Measurements from ENCODE around the gene FIBCD1. TPM values are rescaled to one million over a fixed set of nuclear protein-coding genes. Genes with fewer than 3 reads are reported as not detected.

Gene FIBCD1
- total RNA-seq, 1 donor from 2014 or later, result 0.29 TPM

DNA sequence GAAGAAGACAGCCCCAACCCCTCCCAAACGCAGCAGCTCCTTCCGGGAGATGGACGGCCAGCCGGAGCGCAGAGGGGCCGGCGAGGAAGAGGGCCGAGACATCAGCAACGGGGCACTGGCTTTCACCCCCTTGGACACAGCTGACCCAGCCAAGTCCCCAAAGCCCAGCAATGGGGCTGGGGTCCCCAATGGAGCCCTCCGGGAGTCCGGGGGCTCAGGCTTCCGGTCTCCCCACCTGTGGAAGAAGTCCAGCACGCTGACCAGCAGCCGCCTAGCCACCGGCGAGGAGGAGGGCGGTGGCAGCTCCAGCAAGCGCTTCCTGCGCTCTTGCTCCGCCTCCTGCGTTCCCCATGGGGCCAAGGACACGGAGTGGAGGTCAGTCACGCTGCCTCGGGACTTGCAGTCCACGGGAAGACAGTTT lies 54.9 kb downstream of the FIBCD1 start:
- TF ChIP-seq, protein P1, sequence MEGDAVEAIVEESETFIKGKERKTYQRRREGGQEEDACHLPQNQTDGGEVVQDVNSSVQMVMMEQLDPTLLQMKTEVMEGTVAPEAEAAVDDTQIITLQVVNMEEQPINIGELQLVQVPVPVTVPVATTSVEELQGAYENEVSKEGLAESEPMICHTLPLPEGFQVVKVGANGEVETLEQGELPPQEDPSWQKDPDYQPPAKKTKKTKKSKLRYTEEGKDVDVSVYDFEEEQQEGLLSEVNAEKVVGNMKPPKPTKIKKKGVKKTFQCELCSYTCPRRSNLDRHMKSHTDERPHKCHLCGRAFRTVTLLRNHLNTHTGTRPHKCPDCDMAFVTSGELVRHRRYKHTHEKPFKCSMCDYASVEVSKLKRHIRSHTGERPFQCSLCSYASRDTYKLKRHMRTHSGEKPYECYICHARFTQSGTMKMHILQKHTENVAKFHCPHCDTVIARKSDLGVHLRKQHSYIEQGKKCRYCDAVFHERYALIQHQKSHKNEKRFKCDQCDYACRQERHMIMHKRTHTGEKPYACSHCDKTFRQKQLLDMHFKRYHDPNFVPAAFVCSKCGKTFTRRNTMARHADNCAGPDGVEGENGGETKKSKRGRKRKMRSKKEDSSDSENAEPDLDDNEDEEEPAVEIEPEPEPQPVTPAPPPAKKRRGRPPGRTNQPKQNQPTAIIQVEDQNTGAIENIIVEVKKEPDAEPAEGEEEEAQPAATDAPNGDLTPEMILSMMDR (conservative IDR thresholded peaks at IDR 0.05; ENCODE audit: low read depth, low read length), result no peak
- DNase-seq (ENCODE audit: low read depth), result no peak
- no peak overlapping the region for H3K4me3 ChIP-seq (ENCODE audit: low read depth, low read length)

DNA sequence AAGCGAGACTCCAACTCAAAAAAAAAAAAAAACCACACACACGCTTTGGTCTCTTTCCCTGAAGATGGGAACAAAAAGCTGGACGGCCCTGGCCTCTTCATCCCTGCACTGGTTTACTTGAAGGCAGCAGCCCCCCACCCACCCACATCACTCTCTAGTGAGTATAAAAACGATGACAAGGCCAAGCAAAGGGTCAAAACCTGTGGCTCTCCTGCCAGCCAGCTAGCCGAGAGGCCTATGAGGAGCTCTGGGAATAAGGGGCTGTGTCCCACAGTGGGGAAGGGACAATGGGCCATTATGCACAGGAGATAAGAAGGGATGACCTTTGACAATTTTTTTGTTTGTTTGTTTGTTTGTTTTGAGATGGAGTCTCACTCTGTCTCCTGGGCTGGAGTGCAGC lies 55.6 kb downstream of the FIBCD1 start:
- no peak overlapping the region for H3K4me3 ChIP-seq (ENCODE audit: low read depth, low read length)
- TF ChIP-seq, protein P1 (conservative IDR thresholded peaks at IDR 0.05; ENCODE audit: low read depth, low read length), result no peak
- no peak for DNase-seq (ENCODE audit: low read depth)

DNA sequence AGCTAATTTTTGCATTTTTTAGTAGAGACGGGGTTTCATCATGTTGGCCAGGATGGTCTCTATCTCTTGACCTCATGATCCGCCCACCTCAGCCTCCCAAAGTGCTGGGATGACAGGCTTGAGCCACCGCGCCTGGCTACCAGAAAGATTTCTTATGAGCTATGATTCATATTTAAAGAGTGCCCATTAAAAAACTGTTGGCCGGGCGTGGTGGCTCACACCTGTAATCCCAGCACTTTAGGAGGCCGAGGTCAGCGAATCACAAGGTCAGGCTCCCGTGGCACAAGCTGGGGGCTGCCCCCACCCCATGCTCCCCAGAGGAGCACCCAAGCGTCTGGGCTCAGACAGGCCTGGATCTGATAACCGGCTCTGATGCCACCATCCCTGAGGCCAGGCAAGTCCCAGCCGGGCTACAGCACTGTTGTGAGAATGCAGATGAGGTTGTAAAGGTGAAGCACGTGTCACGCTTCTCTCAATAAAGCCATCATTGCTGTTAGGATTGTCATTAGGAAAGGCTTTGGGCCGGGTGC lies 56.3 kb downstream of the FIBCD1 start:
- no peak overlapping the region for H3K4me3 ChIP-seq (ENCODE audit: low read depth, low read length)
- TF ChIP-seq, protein P1 (conservative IDR thresholded peaks at IDR 0.05; ENCODE audit: low read depth, low read length), result no peak

DNA sequence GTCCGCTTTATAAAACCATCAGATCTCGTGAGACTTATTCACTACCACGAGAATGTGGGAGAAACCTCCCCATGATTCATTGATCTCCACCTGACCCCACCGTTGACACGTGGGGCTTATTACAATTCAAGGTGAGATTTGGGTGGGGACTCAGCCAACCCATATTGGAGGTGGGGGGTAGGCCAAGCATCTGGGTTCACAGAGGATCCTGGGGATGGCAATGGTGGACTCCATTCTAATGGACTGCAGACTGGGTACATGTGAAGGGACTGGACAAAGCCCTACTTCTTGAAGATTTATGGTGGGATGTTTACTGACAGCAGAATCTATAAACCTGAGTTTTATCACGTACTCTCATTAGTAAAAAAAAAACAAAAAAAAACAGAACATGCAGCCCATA lies 57.5 kb downstream of the FIBCD1 start:
- no peak for DNase-seq (ENCODE audit: low read depth)
- H3K4me3 ChIP-seq (ENCODE audit: low read depth, low read length), result no peak overlapping the region
- TF ChIP-seq, protein P1 (conservative IDR thresholded peaks at IDR 0.05; ENCODE audit: low read depth, low read length), result no peak

More for the DNA sequence above, 56.3 kb downstream of the FIBCD1 start:
- DNase-seq (ENCODE audit: low read depth), result no peak

DNA sequence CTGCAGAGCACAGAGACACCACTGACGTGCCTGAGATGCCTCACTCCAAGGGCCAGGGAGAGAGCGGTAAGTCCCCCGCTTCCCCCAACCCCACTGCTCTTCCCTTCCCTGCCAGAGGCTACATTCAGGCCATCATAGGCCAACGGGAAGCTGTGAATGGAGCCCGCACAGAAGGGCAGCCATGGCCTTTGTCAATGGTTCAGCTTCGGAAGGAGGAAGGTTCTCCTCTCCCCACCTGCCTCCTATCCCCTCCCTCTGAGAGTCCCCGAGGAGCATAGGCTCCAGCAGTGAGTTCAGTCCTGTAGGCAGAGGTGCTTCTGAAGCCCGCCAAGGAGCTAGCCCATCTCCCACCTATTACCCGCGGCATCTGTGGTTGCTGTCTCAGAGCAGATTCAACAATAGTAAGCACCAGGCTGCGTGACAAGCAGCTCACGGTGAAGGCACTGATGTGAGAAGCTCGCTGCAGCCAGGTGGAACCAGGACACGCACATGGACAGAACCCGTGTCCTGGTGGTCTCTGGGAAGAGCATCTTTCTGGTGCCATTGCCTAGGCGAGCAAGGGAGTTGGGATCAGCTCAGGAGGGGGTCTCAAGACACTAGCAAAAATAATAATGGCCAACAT lies 58.3 kb downstream of the FIBCD1 start:
- DNase-seq (ENCODE audit: low read depth), result no peak
- H3K4me3 ChIP-seq (ENCODE audit: low read depth, low read length), result no peak overlapping the region
- TF ChIP-seq, protein P1 (conservative IDR thresholded peaks at IDR 0.05; ENCODE audit: low read depth, low read length), result no peak

DNA sequence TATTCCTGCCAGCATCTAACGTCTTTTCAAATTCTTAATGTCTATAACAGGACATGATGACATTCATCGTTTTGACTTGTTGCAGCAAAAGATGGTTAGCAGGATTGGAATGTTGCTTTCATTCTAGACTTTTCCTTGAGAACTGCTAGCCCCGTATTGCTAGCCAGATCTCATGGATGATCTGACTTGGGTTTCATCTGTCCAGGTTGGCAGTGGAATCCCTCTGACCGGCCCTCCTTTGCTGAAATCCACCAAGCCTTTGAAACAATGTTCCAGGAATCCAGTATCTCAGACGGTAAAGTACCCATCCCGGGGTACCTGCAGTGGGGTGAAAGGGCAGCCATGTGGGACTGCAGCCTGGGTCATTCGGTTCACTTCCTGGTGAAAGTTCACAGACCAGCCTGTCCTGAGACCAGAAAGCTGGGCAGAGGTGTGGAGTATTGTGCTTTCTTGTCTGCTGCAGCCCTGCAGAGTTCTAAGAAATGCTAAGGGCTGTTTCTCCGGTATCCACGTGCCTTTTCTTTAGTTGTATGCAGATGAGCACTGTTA lies 59.1 kb downstream of the FIBCD1 start:
- no peak for DNase-seq (ENCODE audit: low read depth)
- no peak overlapping the region for H3K4me3 ChIP-seq (ENCODE audit: low read depth, low read length)
- TF ChIP-seq, protein P1 (conservative IDR thresholded peaks at IDR 0.05; ENCODE audit: low read depth, low read length), result no peak

DNA sequence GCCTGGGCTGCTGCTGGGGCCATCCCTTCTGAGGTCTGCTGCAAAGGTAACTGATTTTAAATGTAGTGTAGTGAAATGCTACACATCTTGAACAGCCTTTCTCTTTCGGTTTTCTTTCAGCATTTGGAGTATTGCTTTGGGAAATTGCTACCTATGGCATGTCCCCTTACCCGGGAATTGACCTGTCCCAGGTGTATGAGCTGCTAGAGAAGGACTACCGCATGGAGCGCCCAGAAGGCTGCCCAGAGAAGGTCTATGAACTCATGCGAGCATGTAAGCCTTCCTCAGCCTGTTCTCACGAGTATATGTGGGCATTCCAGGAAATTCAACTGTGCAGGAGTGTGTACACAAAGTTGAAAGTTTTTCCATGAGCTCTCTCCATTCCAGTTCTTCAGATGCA lies 60.8 kb downstream of the FIBCD1 start:
- DNase-seq (ENCODE audit: low read depth), result no peak
- no peak overlapping the region for H3K4me3 ChIP-seq (ENCODE audit: low read depth, low read length)
- TF ChIP-seq, protein P1 (conservative IDR thresholded peaks at IDR 0.05; ENCODE audit: low read depth, low read length), result no peak
